Stimulated activated CD4-positive, alpha-beta T cell treated with anti-CD3 and anti-CD28 coated beads, Interleukin-1b, Interleukin-23, amount 100 ng/mL, for 24 hours (primary cell): Measurements from ENCODE around the gene KLK15.

ENCODE experiments used
- DNase-seq, 4 experiments: peaks; one replicate each; pipeline ENCODE4 v3.0.0-alpha.2; 2020; ENCODE audit warnings: low read depth in 4 of 4, low spot score in 1 of 4

KLK15 gene

GRCh38 chr19:50843701-50844221 lies 10.4 kb upstream of the KLK15 start:
- DNase-seq = no peak

DNA sequence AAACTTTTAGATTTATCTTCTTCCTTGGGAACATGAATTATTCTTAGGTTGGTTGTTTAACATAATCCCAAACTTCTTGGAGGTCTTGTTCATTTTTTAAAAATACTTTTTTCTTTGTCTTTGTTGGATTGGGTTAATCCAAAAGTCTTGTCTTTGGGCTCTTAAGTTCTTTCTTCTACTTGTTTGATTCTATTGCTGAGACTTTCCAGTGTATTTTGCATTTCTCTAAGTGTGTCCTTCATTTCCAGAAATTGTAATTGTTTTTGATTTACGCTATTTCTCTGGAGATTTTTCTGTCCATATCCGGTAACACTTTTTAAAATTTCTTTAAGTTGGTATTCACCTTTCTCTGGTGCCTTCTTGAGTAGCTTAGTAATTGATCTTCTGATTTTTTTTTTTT lies 9.8 kb upstream of the KLK15 start:
- DNase-seq = no peak

GRCh38 chr19:50842130-50842529 lies 8.8 kb upstream of the KLK15 start:
- DNase-seq = no peak

DNA sequence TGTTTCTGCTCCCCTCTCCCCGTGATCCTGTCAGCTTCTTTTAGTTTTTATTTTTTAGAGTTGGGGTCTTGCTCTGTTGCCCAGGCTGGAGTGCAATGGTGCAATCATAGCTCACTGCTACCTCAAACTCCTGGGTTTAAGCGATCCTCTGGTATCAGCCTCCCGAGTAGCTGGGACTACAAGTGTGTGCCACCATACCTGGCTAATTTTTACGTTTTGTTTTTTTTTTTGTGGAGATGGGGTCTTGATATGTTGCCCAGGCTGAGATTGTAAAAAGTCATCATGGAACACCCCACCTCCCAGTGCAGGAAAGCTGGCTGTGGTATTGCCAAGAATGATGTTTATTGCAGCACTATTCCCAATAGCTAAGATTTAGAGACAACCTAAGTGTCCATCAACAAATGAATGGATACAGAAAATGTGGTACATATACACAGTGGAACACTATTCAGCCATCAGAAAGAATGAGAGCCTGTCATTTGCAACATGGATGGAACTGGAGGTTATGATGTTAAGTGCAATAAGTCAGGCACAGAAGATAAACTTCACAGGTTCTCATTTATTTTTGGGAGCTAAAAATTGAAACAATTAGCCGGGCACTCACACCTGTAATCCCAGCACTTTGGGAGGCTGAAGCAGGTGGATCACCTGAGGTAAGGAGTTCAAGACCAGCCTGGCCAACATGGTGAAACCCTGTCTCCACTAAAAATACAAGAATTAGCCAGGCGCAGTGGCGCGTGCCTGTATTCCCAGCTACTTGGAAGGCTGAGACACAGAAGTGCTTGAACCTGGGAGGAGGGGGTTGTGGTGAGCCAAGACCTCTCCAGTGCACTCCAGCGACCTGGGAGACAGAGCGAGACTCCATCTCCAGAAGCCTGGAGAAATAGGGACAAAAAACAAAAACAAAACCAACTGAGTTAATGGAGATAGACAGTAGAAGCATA lies 6.6 kb upstream of the KLK15 start:
- DNase-seq = no peak

DNA sequence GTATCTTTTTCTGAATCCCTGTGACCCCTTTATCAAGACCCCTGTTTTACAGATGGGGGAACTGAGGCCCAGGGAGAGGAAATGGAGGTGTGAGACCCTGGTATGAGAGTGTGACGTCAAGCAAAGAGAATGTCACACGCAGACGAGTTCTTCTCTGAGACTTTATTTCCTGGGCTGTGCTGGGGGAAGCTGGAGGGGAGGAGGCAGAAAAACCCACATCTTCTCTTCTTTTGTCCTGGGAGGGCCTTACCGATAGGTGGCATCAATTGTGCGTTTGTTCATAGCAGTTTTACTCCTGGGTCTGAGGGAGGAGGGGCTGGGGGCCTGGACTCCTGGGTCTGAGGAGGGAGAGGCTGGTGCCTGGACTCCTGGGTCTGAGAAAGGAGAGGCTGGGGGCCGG lies 4.9 kb upstream of the KLK15 start:
- DNase-seq = no peak

DNA sequence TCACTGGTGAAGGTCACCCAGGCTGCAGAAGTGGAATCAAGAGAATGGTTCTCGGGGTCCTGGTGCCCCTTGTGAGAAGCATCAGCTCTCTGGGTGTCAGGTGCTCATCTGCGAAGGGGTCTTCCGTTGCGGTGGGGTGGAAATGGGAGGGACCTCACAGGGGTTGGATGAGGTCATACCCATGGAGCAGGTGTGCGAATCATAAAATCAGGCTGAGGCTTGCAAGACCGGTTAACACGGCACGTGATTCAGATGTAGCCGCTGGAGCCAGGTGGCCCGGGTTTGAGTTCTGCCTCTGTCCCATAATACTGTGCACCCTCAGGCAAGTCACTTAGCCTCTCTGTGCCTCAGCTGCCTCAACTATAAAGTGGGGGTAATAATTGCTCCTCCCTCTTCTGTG lies 3.9 kb upstream of the KLK15 start:
- no peak for DNase-seq

- DNase-seq = no peak
These were observed 3.3 kb upstream of the KLK15 start for GRCh38 chr19:50836543-50837195.

- DNase-seq = peak in 3 of 4 experiments; percentile 60 to 72 (median 61)
These were observed 2.6 kb upstream of the KLK15 start for GRCh38 chr19:50835785-50836542.

DNA sequence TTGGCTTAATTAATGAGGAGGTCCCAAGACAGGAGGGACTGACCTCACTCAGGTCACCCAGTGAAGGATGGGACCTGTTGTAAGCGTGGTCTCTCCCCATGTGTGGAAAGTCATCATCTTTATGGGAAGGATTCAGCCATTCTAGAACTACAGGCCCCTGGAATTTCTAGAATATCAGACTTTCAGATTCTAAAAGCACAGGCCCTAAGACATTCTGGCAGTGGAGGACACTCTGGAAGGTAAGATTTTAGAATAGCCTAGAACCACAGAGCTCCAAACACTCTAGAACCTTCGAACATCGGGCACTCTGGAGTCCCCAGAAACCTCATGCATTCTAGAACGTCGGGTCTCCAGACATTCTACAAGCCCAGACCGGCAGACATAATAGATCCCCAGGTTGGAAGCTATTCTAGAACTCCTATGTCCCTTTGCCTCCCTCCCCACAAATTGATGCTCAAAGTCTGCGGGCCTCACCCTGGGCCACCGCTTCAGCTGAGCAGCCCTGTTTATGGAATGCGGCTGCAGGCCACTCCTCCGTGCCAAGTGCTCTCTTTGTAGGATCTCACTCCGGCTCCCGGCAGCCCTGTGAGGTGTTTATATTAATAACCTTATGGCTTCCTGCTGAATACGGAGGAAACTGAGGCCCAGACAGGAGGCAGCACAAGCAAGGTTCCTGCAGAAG lies 1.9 kb upstream of the KLK15 start:
- no peak for DNase-seq

GRCh38 chr19:50833802-50834167 lies 411 bp upstream of the KLK15 start:
- DNase-seq = no peak

DNA sequence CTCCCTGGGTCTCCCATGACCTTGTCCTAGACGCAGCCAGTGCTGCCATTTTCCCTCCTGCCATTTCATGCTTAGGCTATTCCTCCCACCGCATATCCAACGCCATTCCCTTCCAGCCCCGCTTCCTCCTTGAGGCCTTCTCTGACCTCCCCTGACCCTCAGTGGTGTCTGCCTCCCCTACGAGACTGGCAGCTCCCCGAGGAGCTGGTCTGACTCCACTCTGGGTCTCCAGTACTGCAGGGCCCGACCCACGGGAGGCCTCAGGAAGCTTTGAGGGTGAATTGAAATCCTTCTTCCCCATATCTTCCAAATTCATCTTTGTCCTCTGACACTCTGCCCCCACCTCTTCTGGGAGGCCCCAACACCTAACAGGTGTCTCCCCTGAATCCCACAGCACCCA lies 708 bp downstream of the KLK15 start:
- DNase-seq = no peak

- DNase-seq = no peak
These were observed 2.4 kb downstream of the KLK15 start for GRCh38 chr19:50831026-50831396.

GRCh38 chr19:50830266-50831025 lies 2.9 kb downstream of the KLK15 start:
- DNase-seq = no peak

- no peak for DNase-seq
These were observed 3.6 kb downstream of the KLK15 start for GRCh38 chr19:50829801-50830200.

DNA sequence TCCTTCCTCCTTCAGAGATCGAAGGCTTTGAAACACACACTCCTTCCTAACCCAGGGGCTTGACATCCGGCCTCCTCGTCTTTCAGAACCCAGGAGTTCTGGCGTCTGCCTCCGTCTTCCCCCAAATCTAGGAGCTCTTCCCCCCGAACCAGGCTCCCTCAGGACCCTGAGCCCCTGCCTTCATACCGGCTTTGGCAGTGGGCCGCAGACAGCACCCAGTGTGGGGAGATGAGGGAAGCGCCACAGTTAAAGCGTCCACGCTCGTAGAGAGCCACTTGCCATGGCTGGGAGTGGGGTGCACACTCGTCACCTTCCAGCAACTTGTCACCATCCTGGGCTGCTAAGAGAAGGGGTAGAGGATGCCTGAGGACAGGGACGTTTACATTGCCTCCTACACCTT lies 5.9 kb downstream of the KLK15 start:
- no peak for DNase-seq

- no peak for DNase-seq
These were observed 6.7 kb downstream of the KLK15 start for GRCh38 chr19:50826492-50827240.

DNA sequence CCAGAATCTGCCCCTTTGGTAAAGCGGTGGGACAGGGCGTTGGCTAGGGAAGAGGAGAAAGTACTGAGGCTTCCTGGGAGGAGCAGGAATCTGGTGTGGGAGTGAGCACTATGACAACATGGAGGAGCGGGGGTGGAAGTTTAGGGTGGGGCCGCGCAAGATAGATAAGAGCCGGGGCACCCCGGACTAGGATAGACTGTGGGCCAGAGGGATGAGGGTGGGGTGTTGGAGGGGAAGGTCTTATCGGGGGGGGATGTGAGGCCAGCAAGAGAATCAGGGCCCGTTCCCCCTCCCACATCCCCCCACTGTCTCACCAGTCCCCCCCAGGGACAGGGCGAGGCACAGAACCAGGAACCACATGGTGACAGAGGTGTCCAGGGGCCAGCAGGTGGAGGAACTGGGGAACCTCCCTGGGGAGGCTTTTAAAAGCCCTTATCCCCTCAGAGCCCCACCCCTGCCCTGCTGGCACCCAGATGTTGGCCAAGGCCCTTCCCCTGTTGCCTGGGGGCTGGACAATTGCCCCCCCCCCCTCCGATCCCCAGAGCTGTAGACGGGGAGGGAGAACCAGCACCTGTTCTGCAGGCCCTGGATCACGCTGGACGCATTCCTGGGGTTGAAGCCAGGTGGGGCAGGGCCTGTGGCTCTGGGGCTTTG lies 9.9 kb downstream of the KLK15 start, which contains the start of gene KLK1:
Gene KLK1 (minus strand): TSS at position 399 of the 654 bp plus-strand sequence. CDS start 39 bp downstream, at position 360.
- DNase-seq = no peak

DNA sequence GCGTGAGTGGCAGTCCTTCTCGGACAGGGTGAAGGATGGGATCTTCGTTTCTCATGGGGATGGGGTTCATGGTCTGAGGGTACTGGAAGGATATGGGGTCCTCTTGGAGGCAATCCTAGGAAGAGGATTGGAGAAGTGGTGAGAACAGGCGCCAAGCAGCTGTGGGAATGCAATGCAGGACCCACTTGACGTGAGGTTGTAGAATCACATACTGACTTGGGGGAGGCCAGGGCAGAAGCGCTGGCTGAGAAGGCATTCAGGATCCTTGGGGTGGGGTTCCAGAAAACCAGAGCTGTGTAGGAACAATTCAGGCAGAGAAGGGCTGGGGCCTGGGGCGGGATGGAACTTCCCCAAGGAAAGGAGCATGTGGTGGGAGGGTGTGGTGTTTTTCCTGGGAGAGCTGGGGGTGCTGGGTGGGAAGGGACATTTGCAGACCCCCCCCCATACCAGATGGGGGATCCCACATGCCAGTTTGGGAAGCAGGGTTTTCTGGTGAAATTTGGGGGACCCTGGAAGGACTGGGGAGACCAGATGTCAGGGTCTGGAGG lies 10.6 kb downstream of the KLK15 start:
- DNase-seq = no peak

GRCh38 chr19:50821622-50822021 lies 11.8 kb downstream of the KLK15 start:
- no peak for DNase-seq
